Left lung (tissue), 10 donors: ENCODE data around the gene GPC6. TPM values are rescaled to one million over a fixed set of nuclear protein-coding genes. Genes with fewer than 3 reads are reported as not detected.

Experiments used
- ATAC-seq: fragments of 200-7000 bp; cut with Tn5 transposase; one replicate; pipeline ENCODE4 v1.9.1; 2020; ENCODE audit warnings: moderate library complexity
- DNase-seq, 4 donors: peaks; one replicate each; pipeline ENCODE4 v3.0.0-alpha.2; 2013 to 2020
- H3K27ac ChIP-seq, 2 donors: fragments of 200-600 bp; sonication (generic) in 1 of 2; one replicate each; pipeline versions ENCODE4 v1.5.0 to v1.8.0; 2020 to 2021
- H3K27me3 ChIP-seq, 2 donors: fragments of 200-600 bp; sonication (generic) in 1 of 2; one replicate each; pipeline versions ENCODE4 v1.5.0 to v1.8.0; 2020 to 2021
- H3K36me3 ChIP-seq, 2 donors: fragments of 200-600 bp; sonication (generic) in 1 of 2; one replicate each; pipeline versions ENCODE4 v1.5.0 to v1.8.0; 2020 to 2021
- H3K4me1 ChIP-seq, 2 donors: fragments of 200-600 bp; one replicate each; pipeline ENCODE4 v1.8.0; 2021
- H3K4me3 ChIP-seq, 2 donors: fragments of 200-600 bp; sonication (generic) in 1 of 2; one replicate each; pipeline versions ENCODE4 v1.5.0 to v1.8.0; 2020 to 2021; ENCODE audit warnings: mild to moderate bottlenecking in 1 of 2
- H3K9me3 ChIP-seq, 2 donors: fragments of 200-600 bp; sonication (generic) in 1 of 2; one replicate each; pipeline versions ENCODE4 v1.5.0 to v1.8.0; 2020 to 2021
- intact Hi-C, 2 donors: fragments of 100-400 bp; cut with DNase I; formaldehyde crosslinking; loops; one replicate each; pipeline versions ENCODE4 v1.11.2 to v1.14.2; 2022
- polyA plus RNA-seq, 6 donors: library from polyadenylated mRNA; unstranded; fragments of 120-200 nt; gene quantifications; one replicate each; pipeline ENCODE4 v1.2.1, GENCODE V29; 2013; ENCODE audit not compliant: insufficient read length in 6 of 6
- total RNA-seq, 2 donors: library from RNA; stranded (reverse); fragmentation: NEBNext Ultra II Directional; extraction: Animal tissue kit (Norgen Biotek cat#: 25700); gene quantifications; one replicate each; pipeline ENCODE4 v1.2.1, GENCODE V29; 2021
- TF ChIP-seq, protein P1 (sequence below), 2 donors: fragments of 200-600 bp; sonication (generic) in 1 of 2; IDR thresholded peaks; one replicate each; pipeline versions ENCODE4 v1.5.0 to v1.8.0; 2021; ENCODE audit warnings: antibody characterized with exemption in 2 of 2
- donor health status: DM: no; HTN: yes; CAD: no.
- donor health status: DM: no; HTN: no; CAD: no.

The GPC6 gene
- total and polyA plus RNA-seq, 8 donors, result 9.6 to 25.8 (median 21.1) TPM

DNA sequence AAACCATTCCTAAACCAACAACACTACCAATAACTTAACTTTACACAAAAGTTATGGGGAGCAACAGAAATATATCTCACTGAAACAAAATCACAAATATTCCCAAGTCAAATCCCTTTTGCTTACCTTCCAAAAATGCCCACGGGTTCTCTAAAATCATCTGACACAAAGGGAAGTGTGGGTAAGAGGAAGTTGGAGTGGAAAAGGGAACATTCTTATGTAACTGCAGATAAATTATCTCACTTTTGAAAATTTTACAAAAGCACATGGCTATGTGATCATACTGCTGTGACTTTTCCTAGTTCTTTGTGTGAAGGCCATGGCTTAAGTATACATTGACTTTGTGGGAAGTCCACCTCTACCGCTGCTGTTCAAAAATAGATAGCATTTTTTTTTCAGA, 350.5 kb downstream of the GPC6 start:
- no peaks in the 10 kb centered on the region for H3K27me3 ChIP-seq
- ATAC-seq (no peak), DNase-seq (no peak)
- no peaks in the 10 kb centered on the region for H3K36me3 ChIP-seq
- intact Hi-C loops, result no loop called here
- no peak overlapping the region for H3K4me3 ChIP-seq
- no peak overlapping the region for H3K27ac ChIP-seq
- no peaks in the 10 kb centered on the region for H3K4me1 ChIP-seq
- TF ChIP-seq, protein P1, sequence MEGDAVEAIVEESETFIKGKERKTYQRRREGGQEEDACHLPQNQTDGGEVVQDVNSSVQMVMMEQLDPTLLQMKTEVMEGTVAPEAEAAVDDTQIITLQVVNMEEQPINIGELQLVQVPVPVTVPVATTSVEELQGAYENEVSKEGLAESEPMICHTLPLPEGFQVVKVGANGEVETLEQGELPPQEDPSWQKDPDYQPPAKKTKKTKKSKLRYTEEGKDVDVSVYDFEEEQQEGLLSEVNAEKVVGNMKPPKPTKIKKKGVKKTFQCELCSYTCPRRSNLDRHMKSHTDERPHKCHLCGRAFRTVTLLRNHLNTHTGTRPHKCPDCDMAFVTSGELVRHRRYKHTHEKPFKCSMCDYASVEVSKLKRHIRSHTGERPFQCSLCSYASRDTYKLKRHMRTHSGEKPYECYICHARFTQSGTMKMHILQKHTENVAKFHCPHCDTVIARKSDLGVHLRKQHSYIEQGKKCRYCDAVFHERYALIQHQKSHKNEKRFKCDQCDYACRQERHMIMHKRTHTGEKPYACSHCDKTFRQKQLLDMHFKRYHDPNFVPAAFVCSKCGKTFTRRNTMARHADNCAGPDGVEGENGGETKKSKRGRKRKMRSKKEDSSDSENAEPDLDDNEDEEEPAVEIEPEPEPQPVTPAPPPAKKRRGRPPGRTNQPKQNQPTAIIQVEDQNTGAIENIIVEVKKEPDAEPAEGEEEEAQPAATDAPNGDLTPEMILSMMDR (IDR thresholded peaks at IDR 0.05), result no peak
- H3K9me3 ChIP-seq, result no peaks in the 10 kb centered on the region

DNA sequence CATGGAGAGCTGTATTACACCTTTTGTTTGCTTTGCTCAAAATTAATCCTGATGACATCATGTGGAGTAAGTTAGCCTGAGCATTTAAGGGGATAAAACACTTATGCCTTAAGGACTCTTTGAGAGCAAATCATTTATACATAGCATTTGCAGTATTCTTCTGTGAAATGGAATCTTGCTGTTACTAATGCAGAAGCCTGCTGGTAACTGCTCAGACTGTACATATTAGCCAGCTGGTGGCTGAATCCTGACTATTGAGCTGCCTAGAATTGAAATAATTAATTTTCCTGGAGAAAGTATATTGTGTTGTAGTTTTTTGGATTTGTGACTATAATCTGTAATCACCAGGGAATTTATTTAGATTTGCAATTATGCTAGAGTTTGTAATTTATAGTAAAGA, 363.2 kb downstream of the GPC6 start:
- DNase-seq, result no peak
- Histone ChIP-seq H3K9me3 (no peaks in the 10 kb centered on the region), H3K36me3 (no peaks in the 10 kb centered on the region), H3K4me3 (no peak overlapping the region), H3K27ac (no peak overlapping the region), H3K27me3 (no peaks in the 10 kb centered on the region), H3K4me1 (no peaks in the 10 kb centered on the region)
- TF ChIP-seq, protein P1 (IDR thresholded peaks at IDR 0.05), result no peak
- no peak for ATAC-seq
- intact Hi-C loops, result no loop called here

GRCh38 chr13:93603043-93603442, 376.4 kb downstream of the GPC6 start:
- H3K4me1 ChIP-seq, result no peaks in the 10 kb centered on the region
- no peaks in the 10 kb centered on the region for H3K36me3 ChIP-seq
- DNase-seq (no peak), ATAC-seq (peak; percentile 52)
- TF ChIP-seq, protein P1 (IDR thresholded peaks at IDR 0.05), result no peak
- no peak overlapping the region for H3K4me3 ChIP-seq
- no peak overlapping the region for H3K27ac ChIP-seq
- intact Hi-C loops, result no loop called here
- H3K9me3 ChIP-seq, result no peaks in the 10 kb centered on the region
- H3K27me3 ChIP-seq, result no peaks in the 10 kb centered on the region

DNA sequence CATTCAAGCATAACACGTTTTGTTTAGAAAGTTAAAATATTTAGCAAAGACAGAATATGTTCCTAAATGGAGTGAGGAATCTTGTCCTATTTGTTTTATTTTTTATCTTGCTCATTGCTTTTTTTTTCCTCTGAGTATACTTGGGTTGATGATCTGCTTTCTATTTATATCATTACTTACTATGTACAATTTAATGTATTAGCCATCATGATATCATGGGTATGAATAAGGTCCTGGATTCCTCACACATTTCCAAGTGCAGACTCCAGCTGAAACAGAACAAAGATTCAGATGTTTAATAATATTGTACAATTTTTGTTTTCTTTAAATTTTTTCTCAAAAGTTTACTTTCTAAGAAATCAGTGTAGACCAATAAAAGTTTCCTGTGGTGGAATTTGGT, 388.2 kb downstream of the GPC6 start:
- no peak for ATAC-seq
- H3K4me1 ChIP-seq, result no peaks in the 10 kb centered on the region
- TF ChIP-seq, protein P1 (IDR thresholded peaks at IDR 0.05), result no peak

DNA sequence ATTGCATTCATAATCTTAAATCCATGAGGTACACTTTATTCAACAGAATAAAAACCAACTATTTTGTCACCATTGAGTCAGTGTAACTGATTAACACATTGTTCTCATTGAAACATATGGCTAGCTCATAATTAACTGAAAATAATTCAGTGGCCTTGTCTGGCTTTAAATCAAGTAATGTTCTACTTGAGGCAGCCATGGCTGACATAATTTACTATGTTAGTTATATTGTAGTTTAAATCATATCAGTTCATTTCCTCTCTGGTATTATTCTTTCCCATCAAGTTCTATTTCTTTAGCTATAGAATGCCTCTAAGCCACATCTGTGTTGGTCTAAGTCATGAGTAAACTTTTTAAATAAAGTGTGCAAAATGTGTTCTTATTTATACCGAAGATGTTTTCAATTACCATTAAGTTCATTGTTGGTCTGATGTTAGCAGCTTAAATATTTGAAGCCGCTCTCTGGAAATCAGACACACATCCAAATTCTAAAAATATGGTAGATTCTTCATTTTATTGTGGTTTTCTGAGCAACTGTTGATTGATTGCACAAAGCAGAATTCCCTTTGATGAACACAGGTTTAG, 393.7 kb downstream of the GPC6 start:
- no peaks in the 10 kb centered on the region for H3K27me3 ChIP-seq
- no peaks in the 10 kb centered on the region for H3K4me1 ChIP-seq
- TF ChIP-seq, protein P1 (IDR thresholded peaks at IDR 0.05), result no peak
- DNase-seq, result no peak
- H3K36me3 ChIP-seq, result no peaks in the 10 kb centered on the region
- intact Hi-C loops, result no loop called here
- no peak overlapping the region for H3K4me3 ChIP-seq
- no peaks in the 10 kb centered on the region for H3K9me3 ChIP-seq
- ATAC-seq, result no peak
- H3K27ac ChIP-seq, result no peak overlapping the region

More for the DNA sequence above, 388.2 kb downstream of the GPC6 start:
- no peak overlapping the region for H3K27ac ChIP-seq
- no peak for DNase-seq
- no peaks in the 10 kb centered on the region for H3K27me3 ChIP-seq
- no peak overlapping the region for H3K4me3 ChIP-seq
- no peaks in the 10 kb centered on the region for H3K9me3 ChIP-seq
- H3K36me3 ChIP-seq, result no peaks in the 10 kb centered on the region
- intact Hi-C loops, result no loop called here
